ENCODE measurements around the gene CA14. TPM values are rescaled to one million over a fixed set of nuclear protein-coding genes. Genes with fewer than 3 reads are reported as not detected.
"Not testable (repeated sequence)": the region's sequence is repeated elsewhere in the genome, so short reads cannot be mapped to it uniquely, and the experiment has no call there.

The CA14 gene
- total RNA-seq, 1 experiment from 2014 or later, result 1.7 TPM

- H3K4me1 ChIP-seq (replicated peaks; ENCODE audit: insufficient read depth), result no peaks in the 10 kb centered on the region
- no peak overlapping the region for H3K4me3 ChIP-seq
- H3F3A ChIP-seq (ENCODE audit: insufficient read depth, low read depth), result peaks cover 8% of the 10 kb centered on the region; the same call in 1 of the 2 replicates
- no peaks in the 10 kb centered on the region; the same call in 1 of the 2 replicates for H3K79me2 ChIP-seq (ENCODE audit: low read depth)
- H4K20me1 ChIP-seq (ENCODE audit: insufficient read depth), result no peaks in the 10 kb centered on the region
- H3K36me3 ChIP-seq (ENCODE audit: low read depth), result peaks cover 32% of the 10 kb centered on the region
- no peak overlapping the region for H3K4me2 ChIP-seq
- no peaks in the 10 kb centered on the region for H3K9me2 ChIP-seq (ENCODE audit: insufficient read depth)
- intact Hi-C loops (cut with micrococcal nuclease; ENCODE audit: unreplicated experiment), result no loop called here
- no peak overlapping the region for H2AFZ ChIP-seq
- no peak overlapping the region for H3K27ac ChIP-seq
- POLR2A ChIA-PET (ENCODE audit: unreplicated experiment), result interaction anchor here (0.7 kb wide), 1 partner anchor 33 kb away, joined by 3 read pairs; no protein-coding TSS in a partner anchor
- no peaks in the 10 kb centered on the region for H3K9me3 ChIP-seq (ENCODE audit: insufficient read depth, low read depth)
- no peak for DNase-seq
- no peaks in the 10 kb centered on the region for H3K27me3 ChIP-seq (ENCODE audit: insufficient read depth, low read depth)
- TF ChIP-seq EZH2 (IDR thresholded peaks at IDR 0.05; ENCODE audit: low read depth) (no peak), CTCF (conservative IDR thresholded peaks at IDR 0.05) (no peak)
- CTCF ChIA-PET, result no interaction called here
- BruUV-seq (replicated peaks), result no TSS peak
These were observed 32.0 kb upstream of the CA14 start for GRCh38 chr1:150225546-150225945.

- Histone ChIP-seq H3K9me2 (ENCODE audit: insufficient read depth) (no peaks in the 10 kb centered on the region), H3K9me3 (ENCODE audit: insufficient read depth, low read depth) (no peaks in the 10 kb centered on the region), H3K27me3 (ENCODE audit: insufficient read depth, low read depth) (no peaks in the 10 kb centered on the region), H4K20me1 (ENCODE audit: insufficient read depth) (no peaks in the 10 kb centered on the region), H3K4me3 (no peak overlapping the region), H3F3A (ENCODE audit: insufficient read depth, low read depth) (peaks cover 8% of the 10 kb centered on the region; the same call in 1 of the 2 replicates), H3K79me2 (ENCODE audit: low read depth) (peaks cover 9% of the 10 kb centered on the region), H2AFZ (no peak overlapping the region), H3K27ac (no peak overlapping the region), H3K4me1 (replicated peaks; ENCODE audit: insufficient read depth) (no peaks in the 10 kb centered on the region), H3K4me2 (no peak overlapping the region), H3K36me3 (ENCODE audit: low read depth) (peaks cover 31% of the 10 kb centered on the region)
- ChIA-PET POLR2A (ENCODE audit: unreplicated experiment) (no interaction called here), CTCF (no interaction called here)
- no peak for TF ChIP-seq CTCF (conservative IDR thresholded peaks at IDR 0.05)
- TF ChIP-seq EZH2 (IDR thresholded peaks at IDR 0.05; ENCODE audit: low read depth), result no peak
- intact Hi-C loops (cut with micrococcal nuclease; ENCODE audit: unreplicated experiment), result no loop called here
- BruUV-seq (replicated peaks), result no TSS peak
- DNase-seq, result no peak
These were observed 31.1 kb upstream of the CA14 start for GRCh38 chr1:150226486-150226885.

DNA sequence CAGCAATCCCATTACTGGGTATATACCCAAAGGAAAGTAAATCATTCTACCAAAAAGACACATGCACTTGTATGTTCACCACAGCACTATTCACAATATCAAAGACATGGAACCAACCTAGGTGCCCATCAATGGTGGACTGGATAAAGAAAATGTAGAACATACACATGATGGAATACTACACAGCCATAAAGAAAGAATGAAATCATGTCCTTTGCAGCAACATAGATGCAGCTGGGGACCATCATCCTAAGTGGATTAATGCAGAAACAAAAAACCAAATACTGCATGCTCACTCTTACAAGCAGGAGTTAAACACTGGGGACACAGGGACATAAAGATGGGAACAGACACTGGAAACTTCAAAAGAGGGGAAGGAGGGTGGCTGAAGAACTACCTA lies 30.3 kb upstream of the CA14 start:
- Histone ChIP-seq H3K9me3 (ENCODE audit: insufficient read depth, low read depth) (no peaks in the 10 kb centered on the region), H2AFZ (no peak overlapping the region), H4K20me1 (ENCODE audit: insufficient read depth) (no peaks in the 10 kb centered on the region), H3K9me2 (ENCODE audit: insufficient read depth) (no peaks in the 10 kb centered on the region), H3K4me2 (no peak overlapping the region), H3K79me2 (ENCODE audit: low read depth) (peaks cover 14% of the 10 kb centered on the region), H3K36me3 (ENCODE audit: low read depth) (peaks cover 31% of the 10 kb centered on the region), H3K4me3 (no peak overlapping the region), H3K27me3 (ENCODE audit: insufficient read depth, low read depth) (no peaks in the 10 kb centered on the region), H3K4me1 (replicated peaks; ENCODE audit: insufficient read depth) (no peaks in the 10 kb centered on the region), H3F3A (ENCODE audit: insufficient read depth, low read depth) (peaks cover 8% of the 10 kb centered on the region; the same call in 1 of the 2 replicates), H3K27ac (no peak overlapping the region)
- intact Hi-C loops (cut with micrococcal nuclease; ENCODE audit: unreplicated experiment), result no loop called here
- ChIA-PET CTCF (no interaction called here), POLR2A (ENCODE audit: unreplicated experiment) (no interaction called here)
- no peak for DNase-seq
- BruUV-seq (replicated peaks), result no TSS peak
- TF ChIP-seq EZH2 (IDR thresholded peaks at IDR 0.05; ENCODE audit: low read depth) (no peak), CTCF (conservative IDR thresholded peaks at IDR 0.05) (no peak)

GRCh38 chr1:150228246-150228645 lies 29.3 kb upstream of the CA14 start:
- POLR2A ChIA-PET (ENCODE audit: unreplicated experiment); H3K9me3 ChIP-seq (ENCODE audit: insufficient read depth, low read depth); H3K9me2 ChIP-seq (ENCODE audit: insufficient read depth); H3K27ac ChIP-seq; H4K20me1 ChIP-seq (ENCODE audit: insufficient read depth); H2AFZ ChIP-seq; H3K4me1 ChIP-seq (replicated peaks; ENCODE audit: insufficient read depth); H3K4me2 ChIP-seq; H3K27me3 ChIP-seq (ENCODE audit: insufficient read depth, low read depth); DNase-seq; CTCF ChIA-PET; intact Hi-C loops (cut with micrococcal nuclease; ENCODE audit: unreplicated experiment); H3F3A ChIP-seq (ENCODE audit: insufficient read depth, low read depth); H3K4me3 ChIP-seq; BruUV-seq (replicated peaks): not testable (repeated sequence)
- Histone ChIP-seq H3K36me3 (ENCODE audit: low read depth) (peaks cover 28% of the 10 kb centered on the region), H3K79me2 (ENCODE audit: low read depth) (peaks cover 24% of the 10 kb centered on the region)

GRCh38 chr1:150232921-150233320 lies 24.7 kb upstream of the CA14 start:
- H3K9me3 ChIP-seq (ENCODE audit: insufficient read depth, low read depth); H4K20me1 ChIP-seq (ENCODE audit: insufficient read depth); H3K9me2 ChIP-seq (ENCODE audit: insufficient read depth); H3K4me3 ChIP-seq; intact Hi-C loops (cut with micrococcal nuclease; ENCODE audit: unreplicated experiment); BruUV-seq (replicated peaks); DNase-seq; H3K36me3 ChIP-seq (ENCODE audit: low read depth); H2AFZ ChIP-seq; H3K27me3 ChIP-seq (ENCODE audit: insufficient read depth, low read depth): not testable (repeated sequence)
- Histone ChIP-seq H3K4me2 (peak overlapping the region; percentile 87), H3K79me2 (ENCODE audit: low read depth) (peaks cover 50% of the 10 kb centered on the region), H3F3A (ENCODE audit: insufficient read depth, low read depth) (peaks cover 30% of the 10 kb centered on the region), H3K27ac (peak overlapping the region; percentile 82), H3K4me1 (replicated peaks; ENCODE audit: insufficient read depth) (peaks cover 25% of the 10 kb centered on the region)
- POLR2A ChIA-PET (ENCODE audit: unreplicated experiment), result interaction anchor here (0.7 kb wide), 1 partner anchor 8 kb away, joined by 3 read pairs; no protein-coding TSS in a partner anchor
- CTCF ChIA-PET, result interaction anchor here (0.7 kb wide), 1 partner anchor 575 kb away, joined by 3 read pairs; the partner anchor contains the start of gene CTSK
